ENCODE measurements around the gene TOP1. TPM values are rescaled to one million over a fixed set of nuclear protein-coding genes. Genes with fewer than 3 reads are reported as not detected.

TOP1 gene
- total and polyA plus RNA-seq, 2 of the 4 experiments (the other 2 are of a cell fraction) = 14.0 to 21.5 TPM

DNA sequence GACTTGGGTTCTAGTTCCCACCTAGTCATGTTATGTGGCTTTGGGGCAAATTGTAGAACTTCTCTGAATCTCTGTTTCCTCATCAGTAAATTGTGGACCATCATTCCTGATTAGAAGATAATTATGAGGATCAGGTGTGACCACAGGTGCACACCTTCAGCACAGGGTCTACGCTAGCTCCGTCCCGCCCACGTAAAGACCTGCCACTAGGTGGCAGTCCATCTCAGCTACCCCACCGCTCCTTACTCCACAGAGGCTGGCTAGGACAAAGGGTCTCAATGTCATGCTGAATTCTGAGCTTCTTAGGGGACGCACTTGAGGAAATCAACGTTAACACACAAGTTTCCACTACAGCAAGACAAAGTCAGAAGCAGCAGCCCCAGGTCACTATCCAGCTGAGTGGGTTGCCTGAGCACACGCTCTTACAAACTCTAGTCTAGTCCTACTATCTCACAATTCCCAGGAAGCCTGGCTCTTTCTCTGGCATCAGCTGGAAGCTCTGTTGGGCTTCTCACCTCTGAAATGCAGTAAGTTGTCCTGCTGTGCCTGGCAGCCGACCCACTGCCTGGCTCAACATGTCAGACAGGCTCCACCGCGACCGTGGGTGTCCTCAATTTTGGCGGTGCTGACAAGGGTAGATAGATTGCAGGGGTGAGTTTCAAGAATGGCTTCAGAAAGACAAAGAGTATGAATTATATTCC lies 106.7 kb downstream of the TOP1 start:
- intact Hi-C loops (cut with micrococcal nuclease) = loop anchor here (1.0 to 5.0 kb wide), 3 partner anchors 192 to 557 kb away; partner anchors contain the start of gene LPIN3
- Histone ChIP-seq H3K9me3 (ENCODE audit: control insufficient read depth, insufficient read depth, low read length) (no peaks in the 10 kb centered on the region), H3K4me2 (ENCODE audit: low read depth, low read length) (no peak overlapping the region), H2AK9ac (replicated peaks; ENCODE audit: low read depth, low read length, poor library complexity) (peak overlapping the region; percentile 21), H3K4ac (ENCODE audit: low read depth, low read length) (no peak overlapping the region), H3K27ac (ENCODE audit: insufficient read depth, low read length) (no peak overlapping the region), H3K56ac (ENCODE audit: extremely low read depth, insufficient read depth, low read length) (no peak overlapping the region), H3K18ac (ENCODE audit: low read depth, low read length) (no peak overlapping the region), H4K20me1 (ENCODE audit: insufficient read depth, low read length) (peaks cover 20% of the 10 kb centered on the region), H2AK5ac (ENCODE audit: low read depth, low read length) (peak overlapping the region; percentile 49; the same call in 1 of the 2 replicates), H3K9ac (ENCODE audit: low read depth, low read length) (no peak overlapping the region), H2BK15ac (ENCODE audit: low read depth, low read length) (no peak overlapping the region), H4K5ac (ENCODE audit: low read depth, low read length) (no peak overlapping the region), H3K79me1 (ENCODE audit: low read depth in 1 of 2, low read length in 2 of 2) (peaks cover 3 to 26% of the 10 kb centered on the region in 2 experiments; a peak in 3 of 4 replicates), H2AFZ (replicated peaks; ENCODE audit: low read length, poor library complexity) (peak overlapping the region; percentile 40), H2BK120ac (ENCODE audit: low read depth, low read length) (no peak overlapping the region), H3K23ac (ENCODE audit: low read depth, low read length) (no peak overlapping the region), H3K36me3 (ENCODE audit: control insufficient read depth, insufficient read depth, low read length) (no peaks in the 10 kb centered on the region; the same call in 1 of the 2 replicates), H2BK5ac (ENCODE audit: low read depth, low read length, poor library complexity, severe bottlenecking) (no peak overlapping the region), H3K27me3 (ENCODE audit: control insufficient read depth, insufficient read depth, low read length) (no peaks in the 10 kb centered on the region), H4K8ac (ENCODE audit: low read depth in 2 of 2, low read length in 2 of 2) (no peak overlapping the region; a peak in 1 of 4 replicates), H3K4me1 (ENCODE audit: control insufficient read depth, insufficient read depth, low read length) (peaks cover 10% of the 10 kb centered on the region), H3K9me1 (ENCODE audit: insufficient read depth, low read length) (peaks cover 17% of the 10 kb centered on the region), H4K91ac (ENCODE audit: insufficient read depth, low read depth, low read length) (no peak overlapping the region), H3K4me3 (ENCODE audit: insufficient read depth, low read depth, low read length) (no peak overlapping the region), H2BK20ac (ENCODE audit: low read depth, low read length) (no peak overlapping the region), H3K14ac (replicated peaks; ENCODE audit: low read depth, low read length) (no peak overlapping the region)
- WGBS, 2 experiments (ENCODE audit: extremely low coverage in 2 of 2, insufficient read length in 1 of 2) = 65% methylated on average over 6 of the region's 13 CpGs; no CpG with 5 or more reads in 1 of the 2 experiments
- no TSS peak for BruUV-seq (replicated peaks)
- ChIA-PET POLR2A (ENCODE audit: unreplicated experiment) (no interaction called here), CTCF (interaction anchor here (0.6 to 2.0 kb wide), 6 partner anchors 9 to 276 kb away, joined by 3 to 9 read pairs (median 3); partner anchors contain the start of gene LPIN3)
- in situ Hi-C loops (cut with MboI; ENCODE audit: low sequenced_read_pairs) = no loop called here
- dilution Hi-C loops (cut with HindIII; ENCODE audit: low sequenced_read_pairs, unreplicated experiment) = no loop called here
- DNase-seq (peak; percentile 14), ATAC-seq (ENCODE audit: low read depth) (no peak)
- TF ChIP-seq MXI1 (IDR thresholded peaks at IDR 0.05; ENCODE audit: borderline replicate concordance, low read depth, low read length) (no peak), CEBPB (IDR thresholded peaks at IDR 0.05; ENCODE audit: low read depth, low read length) (no peak), FOS (IDR thresholded peaks at IDR 0.05; ENCODE audit: low read depth, low read length) (no peak), RCOR1 (IDR thresholded peaks at IDR 0.05; ENCODE audit: insufficient replicate concordance, low read length) (no peak), RAD21 (IDR thresholded peaks at IDR 0.05; ENCODE audit: low read length) (peak; percentile 55), MAFK (IDR thresholded peaks at IDR 0.05; ENCODE audit: low read depth, low read length) (no peak), RFX5 (IDR thresholded peaks at IDR 0.05; ENCODE audit: low read depth, low read length) (no peak), CHD1 (IDR thresholded peaks at IDR 0.05; ENCODE audit: low read depth, low read length) (no peak), NFE2L2 (IDR thresholded peaks at IDR 0.05; ENCODE audit: low read depth, low read length) (no peak), POLR2A (IDR thresholded peaks at IDR 0.05; ENCODE audit: low read depth, low read length) (0 out of 2 replicates have a peak, but pooled peaks have one; percentile 22), SMC3 (IDR thresholded peaks at IDR 0.05; ENCODE audit: low read depth, low read length) (peak; percentile 34; the same call in 1 of the 2 replicates), MAZ (IDR thresholded peaks at IDR 0.05; ENCODE audit: borderline replicate concordance, low read depth, low read length) (no peak)
- TF ChIP-seq, protein P1, sequence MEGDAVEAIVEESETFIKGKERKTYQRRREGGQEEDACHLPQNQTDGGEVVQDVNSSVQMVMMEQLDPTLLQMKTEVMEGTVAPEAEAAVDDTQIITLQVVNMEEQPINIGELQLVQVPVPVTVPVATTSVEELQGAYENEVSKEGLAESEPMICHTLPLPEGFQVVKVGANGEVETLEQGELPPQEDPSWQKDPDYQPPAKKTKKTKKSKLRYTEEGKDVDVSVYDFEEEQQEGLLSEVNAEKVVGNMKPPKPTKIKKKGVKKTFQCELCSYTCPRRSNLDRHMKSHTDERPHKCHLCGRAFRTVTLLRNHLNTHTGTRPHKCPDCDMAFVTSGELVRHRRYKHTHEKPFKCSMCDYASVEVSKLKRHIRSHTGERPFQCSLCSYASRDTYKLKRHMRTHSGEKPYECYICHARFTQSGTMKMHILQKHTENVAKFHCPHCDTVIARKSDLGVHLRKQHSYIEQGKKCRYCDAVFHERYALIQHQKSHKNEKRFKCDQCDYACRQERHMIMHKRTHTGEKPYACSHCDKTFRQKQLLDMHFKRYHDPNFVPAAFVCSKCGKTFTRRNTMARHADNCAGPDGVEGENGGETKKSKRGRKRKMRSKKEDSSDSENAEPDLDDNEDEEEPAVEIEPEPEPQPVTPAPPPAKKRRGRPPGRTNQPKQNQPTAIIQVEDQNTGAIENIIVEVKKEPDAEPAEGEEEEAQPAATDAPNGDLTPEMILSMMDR (conservative IDR thresholded peaks at IDR 0.05; ENCODE audit: low read depth, low read length) = peak; percentile 58
- TF ChIP-seq, protein P2, sequence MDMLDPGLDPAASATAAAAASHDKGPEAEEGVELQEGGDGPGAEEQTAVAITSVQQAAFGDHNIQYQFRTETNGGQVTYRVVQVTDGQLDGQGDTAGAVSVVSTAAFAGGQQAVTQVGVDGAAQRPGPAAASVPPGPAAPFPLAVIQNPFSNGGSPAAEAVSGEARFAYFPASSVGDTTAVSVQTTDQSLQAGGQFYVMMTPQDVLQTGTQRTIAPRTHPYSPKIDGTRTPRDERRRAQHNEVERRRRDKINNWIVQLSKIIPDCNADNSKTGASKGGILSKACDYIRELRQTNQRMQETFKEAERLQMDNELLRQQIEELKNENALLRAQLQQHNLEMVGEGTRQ (IDR thresholded peaks at IDR 0.05; ENCODE audit: low read depth, low read length) = no peak
- TF ChIP-seq, protein P3, sequence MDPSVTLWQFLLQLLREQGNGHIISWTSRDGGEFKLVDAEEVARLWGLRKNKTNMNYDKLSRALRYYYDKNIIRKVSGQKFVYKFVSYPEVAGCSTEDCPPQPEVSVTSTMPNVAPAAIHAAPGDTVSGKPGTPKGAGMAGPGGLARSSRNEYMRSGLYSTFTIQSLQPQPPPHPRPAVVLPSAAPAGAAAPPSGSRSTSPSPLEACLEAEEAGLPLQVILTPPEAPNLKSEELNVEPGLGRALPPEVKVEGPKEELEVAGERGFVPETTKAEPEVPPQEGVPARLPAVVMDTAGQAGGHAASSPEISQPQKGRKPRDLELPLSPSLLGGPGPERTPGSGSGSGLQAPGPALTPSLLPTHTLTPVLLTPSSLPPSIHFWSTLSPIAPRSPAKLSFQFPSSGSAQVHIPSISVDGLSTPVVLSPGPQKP (IDR thresholded peaks at IDR 0.05; ENCODE audit: borderline replicate concordance, low read depth, low read length) = no peak
